GM18507 (cell line): ENCODE data around the gene EML6.

Source experiments
- DNase-seq: peaks from one replicate; pipeline ENCODE4 v3.0.0; 2011; ENCODE audit warnings: low read depth; ENCODE audit not compliant: insufficient read length; ENCODE audit errors: extremely low spot score
- FAIRE-seq: peaks from 2 replicates; lab custom pipeline; 2011; peaks lifted over from hg19 to GRCh38; lab: Jason Lieb, UNC

EML6 gene

DNA sequence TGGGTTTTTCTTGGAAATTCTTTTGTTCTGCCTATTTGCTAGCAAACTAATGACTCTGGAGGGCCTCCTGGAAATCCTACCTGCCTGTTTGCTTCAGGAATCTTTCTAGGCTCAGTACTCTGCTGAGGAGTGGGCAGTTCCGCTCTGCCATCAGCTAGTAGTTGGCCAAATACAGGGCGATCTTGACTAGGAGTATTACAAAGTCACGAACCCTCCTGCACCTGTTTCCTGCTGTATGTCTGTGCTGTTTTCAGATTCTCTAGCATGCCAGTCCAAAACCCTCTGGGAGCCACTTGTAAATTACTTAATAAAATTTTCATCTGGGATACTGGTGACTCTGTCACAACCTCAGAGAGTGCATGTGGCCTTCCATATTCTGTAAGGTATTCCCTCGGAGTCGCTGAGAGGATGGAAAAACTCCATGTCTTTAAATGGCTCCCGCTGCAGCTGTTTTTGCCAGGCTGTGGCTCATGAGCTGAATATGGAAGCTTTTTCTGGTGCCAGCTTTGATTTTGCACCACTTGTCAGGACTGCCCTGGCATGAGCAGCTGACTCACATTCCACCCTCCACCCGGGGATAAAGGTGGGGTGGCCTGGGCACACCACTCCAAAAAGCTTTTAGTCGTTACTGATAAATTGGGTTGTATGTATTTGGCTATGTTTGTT is 203.8 kb downstream of the EML6 start:
- FAIRE-seq (no peak), DNase-seq (no peak)

DNA sequence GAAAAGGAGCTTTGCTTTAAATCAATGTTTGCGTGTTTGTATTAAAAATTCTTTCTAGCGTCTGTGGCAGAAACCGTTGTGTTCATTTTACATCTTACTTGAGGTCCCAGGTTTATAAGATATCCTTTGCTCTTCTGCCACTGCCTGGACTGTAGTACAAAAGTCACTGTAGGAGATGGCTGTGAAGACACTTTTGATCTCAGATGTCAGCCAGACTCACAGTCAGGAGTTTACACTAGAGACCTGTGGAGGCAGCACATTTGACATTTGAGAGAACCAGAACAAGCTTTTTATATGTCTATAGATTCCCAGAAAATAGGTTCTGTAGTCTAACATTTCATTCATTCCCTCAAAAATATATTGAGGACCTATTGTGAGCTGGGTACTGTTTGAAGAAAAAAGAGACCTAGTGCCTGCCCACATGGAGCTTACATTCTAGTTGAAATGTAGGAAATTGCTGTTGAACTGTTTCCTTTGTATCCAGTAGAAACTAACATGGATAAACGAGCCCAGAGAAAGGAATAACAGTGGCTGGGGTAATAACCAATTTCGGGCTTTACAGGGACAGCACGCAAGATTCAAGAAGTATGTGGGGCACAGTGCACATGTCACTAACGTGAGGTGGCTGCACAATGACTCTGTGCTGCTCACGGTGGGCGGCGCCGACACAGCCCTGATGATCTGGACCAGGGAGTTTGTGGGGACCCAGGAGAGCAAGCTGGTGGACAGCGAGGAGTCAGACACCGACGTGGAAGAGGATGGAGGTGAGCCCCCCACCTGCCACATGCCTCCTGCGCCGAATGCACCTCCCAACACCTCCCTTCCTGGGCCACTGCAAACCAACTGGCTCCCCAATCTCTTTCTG is 204.5 kb downstream of the EML6 start:
- no peak for DNase-seq
- no peak for FAIRE-seq

DNA sequence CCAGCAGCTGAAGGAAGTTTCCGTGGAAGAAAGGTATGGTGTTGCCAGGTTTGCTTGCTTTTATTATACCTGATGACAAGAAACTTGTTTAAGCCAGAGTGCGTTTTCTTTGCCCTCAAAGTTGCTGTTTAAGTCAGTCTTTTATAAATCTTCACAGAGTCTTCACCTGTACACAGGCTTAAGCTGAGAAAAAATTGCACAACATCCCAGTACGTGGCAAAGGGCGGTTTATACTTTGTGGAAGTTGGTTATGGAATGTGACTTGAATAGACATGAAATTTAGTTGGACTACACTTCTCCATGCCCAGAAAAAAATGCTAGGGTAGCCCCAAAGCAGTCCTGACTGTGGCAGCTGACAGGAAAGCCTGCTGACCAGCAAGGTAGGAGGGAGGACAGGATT is 205.3 kb downstream of the EML6 start:
- no peak for DNase-seq
- FAIRE-seq, result no peak

DNA sequence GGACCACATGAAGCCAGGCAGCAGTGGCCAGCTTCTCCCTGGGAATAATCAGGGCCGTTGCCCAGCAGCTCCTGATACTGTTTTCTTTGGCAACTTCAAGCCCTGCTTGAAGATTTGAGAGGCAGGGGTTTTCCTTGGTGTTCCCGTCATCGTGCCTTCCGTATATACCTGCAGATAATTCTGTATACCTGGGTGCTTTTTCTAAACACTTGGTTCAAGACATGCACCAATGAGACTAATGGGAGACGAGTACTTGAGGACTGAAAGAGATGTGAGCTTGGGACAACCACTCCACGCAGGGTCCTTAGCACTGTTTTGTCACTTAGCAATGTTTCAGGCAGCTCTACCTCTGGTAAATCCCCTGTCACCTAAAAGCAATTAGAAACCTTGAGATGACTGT is 208.0 kb downstream of the EML6 start:
- FAIRE-seq, result no peak
- no peak for DNase-seq

DNA sequence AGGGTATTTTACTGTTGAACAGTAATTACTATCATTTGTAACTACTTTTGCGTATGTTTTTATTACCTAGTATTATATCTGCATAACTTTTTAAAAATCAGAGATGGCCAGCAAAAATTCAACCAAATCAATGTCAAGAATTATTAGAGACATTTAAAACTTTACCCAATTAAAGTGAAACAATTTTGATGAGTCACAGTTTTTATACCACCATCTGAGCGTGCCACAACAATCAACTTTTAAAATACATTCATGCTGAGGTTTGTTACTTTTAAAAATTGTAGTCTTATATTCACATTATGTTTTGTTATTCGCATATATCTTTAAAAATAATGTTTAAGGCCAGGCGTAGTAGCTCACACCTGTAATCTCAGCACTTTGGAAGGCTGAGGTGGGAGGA is 211.9 kb downstream of the EML6 start:
- FAIRE-seq (no peak), DNase-seq (no peak)

DNA sequence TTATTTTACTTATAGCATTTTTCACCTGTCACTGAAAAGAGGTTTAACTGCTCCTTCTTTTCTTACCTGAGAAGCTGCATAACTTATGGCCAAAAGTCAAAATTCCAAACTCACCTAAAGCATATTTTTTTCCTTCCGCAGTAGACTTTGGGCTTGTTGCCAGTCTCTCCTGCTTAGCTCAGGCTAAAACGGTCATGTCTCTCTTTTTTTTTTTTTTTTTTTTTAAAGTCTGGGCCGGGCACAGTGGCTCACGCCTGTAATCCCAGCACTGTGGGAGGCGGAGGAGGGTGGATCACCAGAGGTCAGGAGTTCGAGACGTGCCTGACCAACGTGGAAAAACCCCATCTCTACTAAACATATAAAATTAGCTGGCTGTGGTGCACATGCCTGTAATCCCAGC is 213.3 kb downstream of the EML6 start:
- FAIRE-seq (no peak), DNase-seq (no peak)

DNA sequence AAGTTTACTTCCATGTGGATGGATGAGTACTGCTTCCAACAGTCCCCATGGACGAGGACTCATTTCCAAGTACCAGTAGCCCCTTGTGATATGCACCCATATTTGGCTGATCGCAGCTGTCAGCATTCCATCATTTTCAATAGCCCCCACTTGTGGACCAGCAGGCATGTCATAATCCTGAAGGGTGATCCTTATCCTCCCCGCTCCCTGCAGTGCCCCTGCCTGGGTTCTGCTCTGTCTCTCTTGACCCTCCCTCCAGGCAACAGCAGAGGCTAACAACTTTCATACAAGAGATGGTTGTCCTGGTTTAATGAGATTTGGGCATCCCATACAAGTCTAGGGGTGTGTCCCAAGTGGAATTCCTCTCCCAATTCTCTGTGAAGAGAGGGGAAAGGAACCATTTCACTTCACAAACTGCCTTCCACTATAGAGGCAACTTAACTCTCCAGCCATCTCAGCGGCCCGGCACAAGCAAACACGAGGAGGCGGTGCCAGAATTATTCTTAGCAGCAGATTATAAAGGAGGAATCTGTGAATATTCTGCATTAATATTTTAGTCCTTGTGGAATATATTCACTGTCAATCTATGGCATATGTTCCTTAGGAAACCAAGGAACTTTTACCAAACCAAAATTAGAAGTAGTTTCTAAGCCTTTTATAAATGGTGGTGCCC is 216.1 kb downstream of the EML6 start:
- FAIRE-seq, result no peak

DNA sequence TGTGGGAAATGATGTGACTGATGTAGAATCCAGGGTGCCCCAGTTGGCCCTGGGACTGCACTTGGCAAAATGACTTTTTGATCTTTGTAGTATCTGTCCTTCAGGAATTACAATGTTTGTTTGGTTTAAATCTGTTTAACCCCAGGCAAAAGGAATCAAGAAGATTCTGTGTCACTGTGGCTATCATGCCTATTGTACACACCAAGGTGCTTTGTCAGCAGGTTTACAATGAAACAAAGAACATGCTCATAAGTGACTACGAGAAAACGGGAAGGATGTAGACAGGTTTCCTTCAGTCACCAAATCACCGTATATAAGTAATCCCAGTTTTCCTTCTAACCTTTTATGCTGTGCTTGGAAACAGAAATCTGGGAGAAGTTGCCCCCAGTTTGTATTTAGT is 217.3 kb downstream of the EML6 start:
- DNase-seq (no peak), FAIRE-seq (no peak)

More for the DNA sequence above, 216.1 kb downstream of the EML6 start:
- no peak for DNase-seq

DNA sequence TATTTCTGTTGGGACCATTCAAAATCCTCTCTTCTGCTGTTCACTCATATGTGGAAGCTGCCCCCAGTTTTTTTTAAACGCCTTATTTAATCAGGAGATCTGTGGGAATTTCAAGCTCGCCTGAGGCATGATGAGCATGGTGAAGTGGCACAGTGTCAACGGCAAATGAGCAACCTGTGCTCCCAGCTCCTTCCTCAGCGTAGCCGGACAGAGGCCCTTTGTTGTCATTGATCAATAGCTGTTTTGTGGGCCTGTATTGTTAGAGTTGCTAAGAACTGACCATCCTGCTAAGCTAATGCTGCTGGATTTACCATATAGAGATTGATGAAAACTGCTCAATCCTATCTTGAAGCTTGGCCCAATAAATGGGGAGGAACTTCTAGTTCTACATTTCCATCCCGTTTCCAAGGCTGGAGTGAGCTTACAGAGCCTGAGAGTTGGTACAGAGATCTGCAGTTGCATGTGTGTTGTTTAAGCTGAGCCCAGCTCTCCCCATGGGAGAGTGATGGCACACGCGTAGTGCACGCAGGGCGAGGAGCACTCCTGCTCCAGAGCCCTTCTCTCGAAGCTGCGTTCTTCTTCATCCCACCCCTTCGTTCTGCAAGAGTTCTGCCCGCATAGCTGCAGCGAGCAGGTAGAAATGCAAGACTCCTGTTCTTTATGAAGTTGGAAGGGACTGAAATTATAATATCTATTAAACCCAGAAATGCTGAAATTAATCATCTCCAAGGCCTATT is 218.0 kb downstream of the EML6 start:
- DNase-seq (no peak), FAIRE-seq (no peak)

DNA sequence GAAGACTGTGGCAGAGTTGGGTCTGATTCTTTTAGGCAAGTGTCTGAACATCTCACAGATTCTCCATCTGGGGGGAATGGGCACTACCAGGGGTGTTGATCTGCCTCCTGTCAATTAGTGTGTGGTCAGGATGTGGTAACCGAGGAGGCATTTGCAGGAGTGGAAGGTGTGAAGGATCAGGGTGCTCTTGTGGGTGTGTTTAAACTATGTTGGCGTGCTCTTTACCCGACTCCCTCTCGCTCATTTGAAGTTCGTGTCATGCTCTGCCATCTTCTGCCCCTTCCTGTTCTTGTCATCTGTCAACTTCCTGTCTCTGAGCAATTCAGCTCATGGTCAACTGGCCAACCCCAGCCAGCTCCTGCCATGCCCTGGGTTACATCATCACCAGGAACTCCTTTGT is 218.9 kb downstream of the EML6 start:
- DNase-seq (no peak), FAIRE-seq (no peak)

DNA sequence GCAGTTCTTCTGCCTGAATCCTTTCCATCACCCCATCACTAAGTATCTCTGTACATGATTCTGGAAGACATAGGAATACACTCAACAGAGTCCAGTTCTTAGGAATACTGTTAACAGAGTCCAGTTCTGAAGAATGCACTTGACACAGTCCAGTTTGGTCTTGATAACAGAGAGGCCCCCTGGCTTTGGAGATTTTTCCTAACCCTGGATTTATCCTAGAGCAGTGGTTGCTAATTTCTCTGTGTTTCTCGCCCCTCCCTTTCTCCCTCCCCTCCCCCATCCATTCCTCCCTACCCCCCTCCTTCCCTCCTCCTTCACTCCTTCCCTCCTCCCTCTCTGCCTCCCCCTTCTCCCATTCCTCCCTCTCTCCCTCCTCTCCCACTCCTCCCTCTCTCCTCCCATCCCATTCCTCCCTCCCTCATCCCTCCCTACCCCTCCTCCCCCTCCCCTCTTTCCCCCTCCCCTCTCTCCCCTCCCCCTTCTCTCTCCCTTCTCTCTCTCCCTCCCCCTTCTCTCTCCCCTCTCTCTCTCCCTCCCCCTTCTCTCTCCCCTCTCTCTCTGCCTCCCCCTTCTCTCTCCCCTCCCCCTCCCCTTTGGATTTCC is 221.4 kb downstream of the EML6 start:
- no peak for FAIRE-seq
- DNase-seq, result no peak

DNA sequence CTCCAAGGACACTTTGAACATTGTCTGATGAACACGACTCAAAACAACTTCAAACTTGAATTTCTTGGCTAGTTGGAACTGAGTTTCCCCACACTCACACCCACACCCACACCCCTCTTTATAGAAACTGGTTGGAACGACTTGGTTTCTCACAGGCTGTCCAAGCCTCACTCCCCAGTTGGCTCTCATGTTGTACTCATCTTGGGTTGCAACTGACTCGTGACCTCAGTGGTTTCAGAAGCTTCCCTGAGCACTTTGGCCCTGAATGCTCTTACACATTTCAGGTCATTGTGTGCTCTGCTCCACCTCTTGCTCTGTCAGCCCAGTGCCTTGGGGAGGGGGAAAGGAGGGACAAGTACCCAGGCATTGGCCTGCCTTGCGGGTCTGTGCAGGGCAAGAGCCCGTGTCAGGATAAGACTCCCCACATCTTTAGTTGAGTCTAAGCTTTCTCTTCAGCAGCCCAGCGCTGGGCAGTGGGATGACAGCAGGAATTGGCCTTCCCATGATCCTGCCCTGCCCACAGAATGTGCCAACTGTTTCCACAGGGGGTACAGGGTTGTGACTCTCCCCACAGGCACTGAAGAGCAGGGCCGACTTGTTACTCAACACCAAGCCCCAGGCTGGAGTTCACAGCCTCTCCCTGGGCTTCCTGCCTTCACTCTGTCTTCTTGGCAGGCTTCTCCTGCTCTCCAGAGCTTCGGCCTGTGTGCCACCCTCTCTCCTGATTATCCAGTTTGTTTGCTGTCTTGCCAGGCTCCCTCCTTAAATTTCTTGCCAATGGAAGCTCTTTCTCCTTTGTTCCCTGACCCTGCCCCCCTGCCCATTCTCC is 222.1 kb downstream of the EML6 start:
- no peak for DNase-seq
- peak; percentile 73 for FAIRE-seq

DNA sequence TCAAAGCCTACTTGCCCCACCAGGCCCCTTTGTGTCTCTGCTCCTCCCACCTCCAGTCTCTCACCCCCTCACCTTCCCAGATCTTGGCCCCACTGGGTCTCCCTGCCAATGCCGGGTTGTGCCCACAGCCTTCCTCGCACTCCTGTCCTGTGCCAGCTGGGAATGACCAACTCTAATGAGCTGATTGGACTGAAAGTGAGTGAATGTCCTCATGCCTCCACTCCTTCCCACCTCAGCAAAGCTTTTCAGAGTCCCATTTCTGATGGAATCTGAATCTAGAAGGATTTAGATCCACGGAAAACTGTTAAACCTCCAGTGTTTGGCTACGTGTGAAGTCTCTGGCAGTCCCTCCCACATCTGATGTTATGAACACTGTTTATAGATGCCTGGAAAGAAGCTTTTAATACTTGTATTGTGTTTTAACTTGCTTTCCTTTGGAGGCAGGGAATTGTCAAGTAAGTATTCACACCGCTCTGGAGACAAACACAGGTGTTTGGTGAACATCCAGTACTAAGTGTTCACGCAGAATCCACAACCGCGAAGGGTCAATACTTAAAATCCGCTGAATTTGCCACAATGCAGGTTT is 222.9 kb downstream of the EML6 start:
- DNase-seq, result no peak
- no peak for FAIRE-seq

DNA sequence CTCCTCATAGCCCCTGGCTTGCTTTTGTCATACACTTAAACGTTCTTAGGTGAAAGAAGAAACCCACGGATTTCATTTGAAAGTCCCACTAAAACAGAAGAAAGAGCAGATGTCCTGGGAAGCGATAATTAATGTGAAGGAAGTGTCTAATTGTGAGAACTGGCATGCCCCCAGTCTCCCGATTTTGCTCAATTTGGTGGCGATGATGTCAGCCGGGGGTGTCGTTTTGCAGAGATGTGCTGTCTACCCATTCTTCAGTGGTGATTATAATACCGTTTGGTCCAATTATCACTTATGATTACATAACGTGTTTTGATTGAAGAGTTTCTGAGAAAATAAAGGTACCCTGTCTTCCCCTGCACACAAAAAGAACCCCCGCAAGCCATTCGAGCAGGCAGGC is 223.7 kb downstream of the EML6 start:
- DNase-seq (no peak), FAIRE-seq (no peak)

DNA sequence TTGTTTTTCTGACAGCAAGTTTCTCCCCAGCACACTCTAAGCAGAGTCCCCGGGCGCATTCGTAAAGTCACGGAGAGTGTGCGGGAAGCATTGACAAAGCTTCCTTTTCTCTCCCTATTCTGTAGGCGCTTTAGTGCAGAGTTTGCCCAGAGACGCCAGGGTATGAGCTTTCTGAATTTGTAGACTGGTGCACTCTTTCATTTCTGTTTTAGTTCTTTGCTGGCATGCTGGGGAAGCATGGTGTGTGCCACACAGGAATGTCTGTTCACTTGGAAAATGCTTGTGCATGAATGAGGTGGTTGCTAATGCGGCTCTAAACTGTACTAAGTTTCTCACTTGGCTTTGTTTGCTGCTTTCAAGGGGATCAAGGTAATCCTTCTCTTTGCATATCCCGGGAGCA is 224.2 kb downstream of the EML6 start:
- FAIRE-seq (no peak), DNase-seq (no peak)

DNA sequence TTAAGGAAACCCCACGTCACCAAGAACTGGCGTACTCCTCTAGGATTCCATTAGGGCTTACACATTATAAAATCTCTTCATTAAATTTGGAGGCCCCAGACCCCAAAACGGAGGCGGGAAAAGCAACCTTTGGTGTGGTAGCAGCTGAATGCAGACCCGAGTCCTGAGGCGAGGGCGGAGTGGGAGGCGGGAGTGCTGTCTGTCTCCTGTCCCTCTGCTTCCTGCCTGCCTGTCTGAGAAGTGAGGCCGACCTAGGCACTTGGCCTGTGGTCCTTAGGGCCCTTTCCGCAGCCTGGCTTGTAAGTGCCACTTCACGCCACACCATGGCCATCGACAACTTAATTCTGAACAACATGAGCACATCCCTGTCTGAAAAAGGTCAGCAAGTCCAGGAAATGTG is 224.7 kb downstream of the EML6 start:
- FAIRE-seq, result no peak

DNA sequence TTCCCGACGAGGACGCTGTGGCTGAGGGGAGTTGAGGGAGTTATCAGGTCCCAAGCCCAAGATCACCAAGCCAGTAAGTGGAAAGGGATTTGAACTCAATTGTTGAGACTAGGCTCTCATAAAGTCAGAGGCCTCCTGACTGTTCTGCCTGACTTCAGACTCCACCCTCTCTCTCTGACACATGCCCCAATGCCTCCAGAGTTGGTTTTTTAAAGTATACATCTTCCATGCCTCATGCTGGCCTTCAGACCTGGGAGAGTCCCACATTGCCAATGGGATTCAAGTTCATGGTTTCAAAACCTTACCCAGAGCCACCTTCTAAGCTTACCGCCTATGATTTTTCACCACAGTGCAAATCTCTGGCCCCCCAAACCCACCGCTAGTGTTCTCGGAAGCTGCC is 226.0 kb downstream of the EML6 start:
- FAIRE-seq (no peak), DNase-seq (no peak)

More for the DNA sequence above, 224.7 kb downstream of the EML6 start:
- DNase-seq, result no peak

DNA sequence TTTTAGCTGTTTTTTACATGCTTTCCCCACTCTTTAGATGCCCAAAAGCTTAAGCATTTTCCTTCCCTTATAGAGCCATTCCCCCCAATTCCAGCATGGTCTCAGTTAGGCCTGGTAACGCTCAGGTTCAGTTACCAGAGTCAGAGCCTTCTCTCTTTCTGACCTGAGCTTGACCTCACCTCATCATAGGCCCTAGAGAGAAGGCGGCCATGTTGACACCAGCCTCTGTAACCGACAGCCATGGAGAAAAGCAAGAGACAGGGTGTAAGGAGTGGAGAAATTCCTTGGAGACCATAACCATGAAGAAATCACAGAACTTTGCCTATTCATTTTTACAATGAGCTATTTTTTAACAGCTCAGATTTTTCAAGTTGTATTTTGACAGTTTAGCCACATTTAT is 227.3 kb downstream of the EML6 start:
- DNase-seq, result no peak
- FAIRE-seq, result no peak
